Iris pigment epithelial cell (primary cell): Measurements from ENCODE around the gene TMEM161A.
A peak's percentile ranks its signal among the peaks of the same experiment; 100 is the strongest.
"Not testable (repeated sequence)": the region's sequence is repeated elsewhere in the genome, so short reads cannot be mapped to it uniquely, and the experiment has no call there.

Source experiments
- DNase-seq: peaks from one replicate; pipeline ENCODE4 v3.0.0-alpha.2; 2011; ENCODE audit warnings: low read depth

TMEM161A gene

GRCh38 chr19:19138109-19138981 is at the start of gene TMEM161A:
TSS of gene TMEM161A (minus strand) at chr19:19138478. CDS start at chr19:19138428, 50 bp downstream.
- peak; percentile 99 for DNase-seq

- DNase-seq = no peak
Measured at GRCh38 chr19:19186742-19187141, 48.5 kb upstream of the TMEM161A start.

- DNase-seq = peak; percentile 53
Measured at GRCh38 chr19:19185853-19186740, 47.8 kb upstream of the TMEM161A start.

GRCh38 chr19:19181488-19181998 is 43.3 kb upstream of the TMEM161A start:
- DNase-seq = no peak

GRCh38 chr19:19179548-19180441 is 41.5 kb upstream of the TMEM161A start:
- peak; percentile 21 for DNase-seq

GRCh38 chr19:19176950-19177349 is 38.7 kb upstream of the TMEM161A start:
- DNase-seq = no peak

GRCh38 chr19:19173243-19173642 is 35.0 kb upstream of the TMEM161A start:
- not testable (repeated sequence) for DNase-seq

- peak; percentile 79 for DNase-seq
Measured at GRCh38 chr19:19171821-19172532, 33.7 kb upstream of the TMEM161A start.

- no peak for DNase-seq
Measured at GRCh38 chr19:19170873-19171672, 32.8 kb upstream of the TMEM161A start.

- peak; percentile 74 for DNase-seq
Measured at GRCh38 chr19:19170053-19170872, 32.0 kb upstream of the TMEM161A start, which contains the start of gene MEF2B. TSS of gene MEF2B (minus strand) at chr19:19170263. CDS start at chr19:19150735, 19,528 bp downstream.

GRCh38 chr19:19169236-19170052 is 31.2 kb upstream of the TMEM161A start:
- DNase-seq = no peak

- no peak for DNase-seq
Measured at GRCh38 chr19:19167612-19168011, 29.3 kb upstream of the TMEM161A start.

- no peak for DNase-seq
Measured at GRCh38 chr19:19165396-19165795, 27.1 kb upstream of the TMEM161A start.

- DNase-seq = no peak
Measured at GRCh38 chr19:19162495-19162894, 24.2 kb upstream of the TMEM161A start.

- no peak for DNase-seq
Measured at GRCh38 chr19:19160461-19161035, 22.3 kb upstream of the TMEM161A start.

- DNase-seq = no peak
Measured at GRCh38 chr19:19159534-19159933, 21.3 kb upstream of the TMEM161A start.

- DNase-seq = no peak
Measured at GRCh38 chr19:19157808-19158207, 19.5 kb upstream of the TMEM161A start.
